Mesenteric fat pad (tissue), 1 donor: ENCODE measurements around the gene RTN4R. TPM values are rescaled to one million over a fixed set of nuclear protein-coding genes. Genes with fewer than 3 reads are reported as not detected.
"Not testable (repeated sequence)": the region's sequence is repeated elsewhere in the genome, so short reads cannot be mapped to it uniquely, and the experiment has no call there.

Source experiments
- DNase-seq: peaks from one replicate; pipeline ENCODE4 v3.0.0-alpha.2; 2020; ENCODE audit warnings: low spot score
- total RNA-seq: library from RNA; stranded (reverse); fragmentation: NEBNext Ultra II Directional; extraction: Animal tissue kit (Norgen Biotek cat#: 25700); gene quantifications from one replicate; pipeline ENCODE4 v1.2.1, GENCODE V29; 2021
- donor health status: DM: yes; HTN: yes; CAD: no.

Gene RTN4R
- total RNA-seq, 1 donor from 2014 or later, result 0.55 TPM

GRCh38 chr22:20289182-20290044 lies 21.3 kb upstream of the RTN4R start:
- not testable (repeated sequence) for DNase-seq

GRCh38 chr22:20286784-20287423 lies 18.8 kb upstream of the RTN4R start:
- DNase-seq, result not testable (repeated sequence)

GRCh38 chr22:20286312-20286660 lies 18.2 kb upstream of the RTN4R start:
- not testable (repeated sequence) for DNase-seq

- DNase-seq, result peak; percentile 93
These were observed 17.6 kb upstream of the RTN4R start for GRCh38 chr22:20285473-20286311.

GRCh38 chr22:20284471-20285086 lies 16.5 kb upstream of the RTN4R start:
- no peak for DNase-seq

- no peak for DNase-seq
These were observed 15.6 kb upstream of the RTN4R start for GRCh38 chr22:20283674-20284066.

- no peak for DNase-seq
These were observed 15.0 kb upstream of the RTN4R start for GRCh38 chr22:20282901-20283673.

GRCh38 chr22:20281891-20282290 lies 13.8 kb upstream of the RTN4R start:
- DNase-seq, result no peak

- not testable (repeated sequence) for DNase-seq
These were observed 13.4 kb upstream of the RTN4R start for GRCh38 chr22:20281473-20281872.

GRCh38 chr22:20280866-20281265 lies 12.7 kb upstream of the RTN4R start:
- DNase-seq, result no peak

- not testable (repeated sequence) for DNase-seq
These were observed 12.0 kb upstream of the RTN4R start for GRCh38 chr22:20280163-20280562.

- DNase-seq, result no peak
These were observed 11.6 kb upstream of the RTN4R start for GRCh38 chr22:20279662-20280134.

- not testable (repeated sequence) for DNase-seq
These were observed 10.8 kb upstream of the RTN4R start for GRCh38 chr22:20278726-20279490.

- DNase-seq, result not testable (repeated sequence)
These were observed 10.0 kb upstream of the RTN4R start for GRCh38 chr22:20277936-20278635.

- no peak for DNase-seq
These were observed 8.3 kb upstream of the RTN4R start for GRCh38 chr22:20276468-20276867.

GRCh38 chr22:20275836-20276235 lies 7.7 kb upstream of the RTN4R start:
- DNase-seq, result no peak

- not testable (repeated sequence) for DNase-seq
These were observed 7.2 kb upstream of the RTN4R start for GRCh38 chr22:20275325-20275724.

- DNase-seq, result not testable (repeated sequence)
These were observed 6.3 kb upstream of the RTN4R start for GRCh38 chr22:20274374-20274773.

- no peak for DNase-seq
These were observed 5.7 kb upstream of the RTN4R start for GRCh38 chr22:20273758-20274181.
